ACC112 (cell line): ENCODE results near the gene FAM193B.
A peak's percentile ranks its signal among the peaks of the same experiment; 100 is the strongest.

Experiments used
- H2AFZ ChIP-seq: fragments of 200-600 bp; sonication (generic); one replicate; pipeline ENCODE4 v1.6.0; 2017; ENCODE audit warnings: antibody characterized with exemption, low read length; ENCODE audit not compliant: unreplicated experiment
- H3K27ac ChIP-seq: fragments of 200-600 bp; sonication (generic); 2 replicates; pipeline ENCODE4 v1.5.1; 2014; ENCODE audit warnings: low read depth, mild to moderate bottlenecking, antibody characterized with exemption, low read length, moderate library complexity
- H3K27me3 ChIP-seq: fragments of 200-600 bp; sonication (generic); 2 replicates; pipeline ENCODE4 v1.6.1; 2014; ENCODE audit warnings: mild to moderate bottlenecking, antibody characterized with exemption, low read length, moderate library complexity, mixed read lengths; ENCODE audit not compliant: insufficient read depth
- H3K36me3 ChIP-seq: fragments of 200-600 bp; sonication (generic); 2 replicates; pipeline ENCODE4 v1.6.1; 2016; ENCODE audit warnings: mild to moderate bottlenecking, antibody characterized with exemption, low read length, moderate library complexity, mixed read lengths; ENCODE audit not compliant: insufficient read depth
- H3K4me1 ChIP-seq: fragments of 200-600 bp; sonication (generic); one replicate; pipeline ENCODE4 v1.6.1; 2016; ENCODE audit warnings: low read length, mixed read lengths; ENCODE audit not compliant: insufficient read depth, unreplicated experiment, control insufficient read depth
- H3K4me3 ChIP-seq: fragments of 200-600 bp; sonication (generic); 2 replicates; pipeline ENCODE4 v1.5.1; 2014; ENCODE audit warnings: mild to moderate bottlenecking, low read depth, low read length
- H3K79me2 ChIP-seq: fragments of 200-600 bp; sonication (generic); one replicate; pipeline ENCODE4 v1.6.0; 2016; ENCODE audit warnings: low read length; ENCODE audit not compliant: control insufficient read depth, unreplicated experiment, insufficient read depth

Gene FAM193B

DNA sequence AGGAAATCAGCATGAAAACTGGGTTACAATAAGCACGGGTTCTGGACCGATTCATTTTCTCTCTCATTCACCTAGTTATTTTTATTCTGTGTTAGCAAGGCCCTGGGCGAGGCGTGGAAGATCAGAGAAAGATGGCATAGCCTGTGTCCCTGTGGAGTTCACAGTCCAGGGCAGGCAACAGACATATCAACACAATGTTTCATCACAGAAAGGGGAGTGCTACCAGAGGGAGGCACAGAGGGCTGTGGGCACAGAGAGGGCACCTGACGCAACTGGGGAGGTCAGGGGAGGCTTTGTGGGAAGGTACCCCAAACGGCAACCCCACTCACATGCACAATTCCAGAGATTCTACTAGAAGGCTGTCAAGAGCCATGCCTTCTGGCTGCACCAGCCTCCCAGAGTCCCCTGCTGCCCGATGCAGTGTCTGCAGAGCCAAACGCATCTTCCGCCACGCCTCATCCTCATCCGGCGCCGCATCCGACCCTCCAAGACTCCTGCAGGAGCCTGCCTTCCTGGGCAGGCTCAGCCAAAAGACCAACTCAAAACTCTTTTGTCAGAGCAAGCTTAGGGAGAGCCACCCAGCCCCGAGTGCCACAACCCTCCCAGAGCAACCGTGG is 1.4 kb downstream of the FAM193B start:
- peaks cover 58% of the 10 kb centered on the region for H3K79me2 ChIP-seq
- peaks cover 18% of the 10 kb centered on the region for H3K4me1 ChIP-seq

DNA sequence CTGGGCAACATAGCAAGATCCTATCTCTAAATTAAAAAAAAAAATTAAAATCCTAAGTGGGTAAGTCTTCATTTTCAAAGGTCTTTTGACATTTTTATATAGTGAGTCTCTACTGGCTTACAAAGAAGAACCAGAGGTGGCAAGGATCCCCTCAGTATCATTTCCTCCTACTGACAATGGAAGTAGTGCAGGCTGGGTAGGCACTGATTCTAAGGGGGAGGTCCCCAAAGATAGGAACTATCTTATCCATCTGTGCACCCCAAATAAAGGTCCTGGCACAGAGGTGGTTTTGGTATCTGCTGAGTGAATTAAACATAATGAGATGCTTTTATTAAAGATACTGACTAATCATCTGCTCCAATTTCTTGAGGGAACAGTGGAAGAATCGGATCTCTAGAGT is 4.2 kb downstream of the FAM193B start:
- Histone ChIP-seq H3K36me3 (peaks cover 9% of the 10 kb centered on the region; the same call in 1 of the 2 replicates), H3K27me3 (no peaks in the 10 kb centered on the region), H2AFZ (no peak overlapping the region), H3K27ac (no peak overlapping the region), H3K79me2 (peaks cover 62% of the 10 kb centered on the region), H3K4me1 (peaks cover 40% of the 10 kb centered on the region), H3K4me3 (no peak overlapping the region)

More for the DNA sequence above, 1.4 kb downstream of the FAM193B start:
- Histone ChIP-seq H2AFZ (no peak overlapping the region), H3K36me3 (peaks cover 9% of the 10 kb centered on the region; the same call in 1 of the 2 replicates), H3K27ac (no peak overlapping the region), H3K27me3 (no peaks in the 10 kb centered on the region), H3K4me3 (peak overlapping the region; percentile 92)

DNA sequence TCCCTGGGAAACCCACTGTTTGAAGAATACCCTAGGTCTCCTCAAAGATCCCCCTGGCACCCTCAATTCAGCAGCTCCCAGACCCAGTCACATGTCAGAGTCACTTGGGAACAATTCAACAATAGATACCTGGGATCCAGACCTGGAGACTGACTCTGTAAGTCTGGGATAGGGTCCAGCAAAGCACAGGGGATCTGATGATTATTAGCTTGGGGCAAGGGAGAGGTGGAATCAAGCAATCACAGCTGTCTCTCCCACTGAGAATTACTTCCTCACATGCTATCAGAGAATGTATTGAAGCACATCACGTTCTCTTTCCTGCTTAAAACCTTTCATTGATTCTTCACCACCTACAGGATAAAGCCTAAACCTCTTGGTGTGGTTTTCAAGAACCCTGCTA is 5.9 kb downstream of the FAM193B start:
- Histone ChIP-seq H2AFZ (no peak overlapping the region), H3K36me3 (peaks cover 9% of the 10 kb centered on the region; the same call in 1 of the 2 replicates), H3K4me1 (peaks cover 52% of the 10 kb centered on the region), H3K27me3 (no peaks in the 10 kb centered on the region), H3K79me2 (peaks cover 69% of the 10 kb centered on the region), H3K27ac (0 out of 2 replicates have a peak overlapping the region, but pooled peaks have one; percentile 4), H3K4me3 (no peak overlapping the region)

DNA sequence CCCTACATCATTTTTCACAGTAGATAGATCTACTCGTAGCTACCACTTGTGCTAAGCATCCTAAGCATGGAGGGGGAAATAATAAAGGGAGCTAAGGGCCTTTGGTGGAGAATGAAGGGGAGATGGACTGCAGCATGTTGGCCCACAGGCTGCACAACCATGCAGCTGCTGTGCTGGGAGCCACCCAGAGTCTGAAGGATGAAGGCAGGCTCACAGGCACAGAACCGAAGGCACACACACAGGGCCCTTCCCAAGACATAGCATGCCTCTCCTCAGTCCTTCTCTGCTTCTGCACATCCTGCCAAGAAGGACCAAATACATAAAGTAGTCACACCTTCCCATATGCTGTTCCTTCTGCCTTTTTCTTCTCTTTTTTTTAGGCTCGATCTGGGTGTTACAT is 6.6 kb downstream of the FAM193B start:
- peaks cover 69% of the 10 kb centered on the region for H3K79me2 ChIP-seq
- H3K4me3 ChIP-seq = no peak overlapping the region
- H2AFZ ChIP-seq = no peak overlapping the region
- H3K27ac ChIP-seq = peak overlapping the region; percentile 12; the same call in 1 of the 2 replicates
- peaks cover 50% of the 10 kb centered on the region for H3K4me1 ChIP-seq
- H3K27me3 ChIP-seq = no peaks in the 10 kb centered on the region
- peaks cover 9% of the 10 kb centered on the region; the same call in 1 of the 2 replicates for H3K36me3 ChIP-seq

DNA sequence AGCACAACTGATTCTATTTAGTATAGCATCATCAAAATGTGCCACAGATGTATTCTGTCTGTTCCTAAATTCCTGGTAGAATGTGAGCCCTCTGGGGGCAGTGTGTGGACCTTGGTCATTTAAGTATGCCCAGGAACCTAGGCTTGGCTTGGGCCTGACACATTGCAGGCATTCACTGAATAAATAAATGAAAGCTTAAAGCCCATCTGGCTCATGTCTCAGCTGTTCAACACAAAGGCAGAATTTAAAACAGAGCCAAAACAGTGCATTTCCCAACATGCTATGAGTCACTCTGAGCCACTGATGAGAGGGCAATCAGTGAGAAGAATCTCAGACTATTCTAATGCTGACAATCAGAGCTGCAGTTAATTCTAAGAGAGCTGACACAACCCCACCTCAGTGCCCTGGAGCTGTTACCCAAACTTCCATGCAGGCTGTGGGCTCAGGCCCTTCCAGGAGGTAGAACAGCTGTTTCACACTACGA is 8.1 kb downstream of the FAM193B start:
- Histone ChIP-seq H3K27ac (peak overlapping the region; percentile 94), H3K4me1 (peaks cover 46% of the 10 kb centered on the region), H3K4me3 (peak overlapping the region; percentile 61), H3K36me3 (0 out of 2 replicates have a peak, but pooled peaks cover 7% of the 10 kb centered on the region), H3K27me3 (no peaks in the 10 kb centered on the region), H3K79me2 (peaks cover 67% of the 10 kb centered on the region), H2AFZ (no peak overlapping the region)

DNA sequence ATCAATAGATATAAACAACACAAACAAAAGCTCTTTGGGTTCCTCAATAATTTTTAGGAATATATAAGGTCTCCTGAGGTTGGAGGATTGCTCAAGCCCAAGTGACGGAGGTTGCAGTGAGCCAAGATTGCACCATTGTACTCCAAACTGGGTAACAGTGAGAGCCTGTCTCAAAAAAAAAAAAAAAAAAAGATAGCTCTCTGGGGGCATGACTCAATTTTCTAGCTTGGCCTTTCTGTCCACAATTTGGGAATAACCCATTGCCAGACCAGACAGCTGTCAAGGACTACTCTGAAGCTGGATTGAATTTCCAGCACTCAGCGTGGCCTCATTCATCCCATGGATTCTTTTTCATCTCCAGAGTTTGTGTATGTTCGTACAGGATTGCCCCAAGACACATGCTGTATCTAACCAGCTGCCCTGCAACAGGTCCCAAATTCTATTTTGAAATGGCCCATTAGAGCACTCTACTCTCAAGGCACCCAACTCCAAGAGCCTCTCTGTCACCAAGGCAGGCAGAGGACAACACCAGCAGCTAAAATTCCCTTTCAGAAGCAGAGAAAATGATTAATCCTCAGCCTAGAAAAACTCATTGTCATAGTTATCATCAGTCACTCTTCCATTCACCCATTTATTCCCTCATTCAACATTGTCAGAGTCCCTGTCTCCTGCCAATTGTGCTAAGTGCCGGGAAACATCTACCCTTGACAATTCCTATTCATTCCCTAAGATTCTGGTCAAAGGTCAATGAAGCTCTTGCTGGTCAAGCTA is 8.7 kb downstream of the FAM193B start:
- no peak overlapping the region for H2AFZ ChIP-seq
- H3K36me3 ChIP-seq = 0 out of 2 replicates have a peak, but pooled peaks cover 4% of the 10 kb centered on the region
- H3K4me3 ChIP-seq = peak overlapping the region; percentile 61
- H3K27me3 ChIP-seq = no peaks in the 10 kb centered on the region
- H3K27ac ChIP-seq = peak overlapping the region; percentile 94
- H3K79me2 ChIP-seq = peaks cover 66% of the 10 kb centered on the region
- H3K4me1 ChIP-seq = peaks cover 46% of the 10 kb centered on the region

DNA sequence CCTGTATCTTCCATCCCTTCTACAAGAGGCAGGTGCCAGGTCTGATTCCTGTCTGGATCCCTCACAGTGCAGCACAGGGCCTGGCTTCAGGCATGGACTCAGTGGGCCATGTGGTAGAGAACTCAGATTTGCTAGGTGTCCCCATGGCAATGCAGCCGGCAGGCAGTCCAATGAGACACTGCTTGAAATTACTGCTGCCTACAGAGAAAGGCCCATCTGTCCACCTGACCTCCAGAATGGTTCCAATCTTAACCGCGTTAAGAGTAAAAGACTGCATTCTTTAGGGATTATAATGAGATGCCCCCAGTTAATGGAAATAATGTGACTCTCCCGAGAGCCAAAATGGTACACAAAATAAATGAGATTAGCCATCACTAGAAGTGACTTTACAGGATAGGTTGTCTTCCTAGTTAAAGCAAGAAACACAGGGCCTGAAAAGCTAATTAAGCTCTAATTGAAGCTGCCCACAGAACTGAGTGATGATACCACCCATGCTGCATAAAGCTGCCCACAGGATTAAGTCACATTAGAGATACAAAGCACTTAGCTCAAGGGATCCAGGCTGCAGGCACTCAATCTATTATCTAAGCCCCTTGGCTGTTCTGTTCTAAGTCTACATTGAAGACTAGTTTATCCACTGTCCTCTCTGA is 11.4 kb downstream of the FAM193B start:
- Histone ChIP-seq H3K4me3 (no peak overlapping the region), H3K79me2 (peaks cover 54% of the 10 kb centered on the region), H3K27me3 (no peaks in the 10 kb centered on the region), H3K27ac (no peak overlapping the region), H2AFZ (no peak overlapping the region), H3K36me3 (peaks cover 10% of the 10 kb centered on the region; the same call in 1 of the 2 replicates), H3K4me1 (peaks cover 54% of the 10 kb centered on the region)

DNA sequence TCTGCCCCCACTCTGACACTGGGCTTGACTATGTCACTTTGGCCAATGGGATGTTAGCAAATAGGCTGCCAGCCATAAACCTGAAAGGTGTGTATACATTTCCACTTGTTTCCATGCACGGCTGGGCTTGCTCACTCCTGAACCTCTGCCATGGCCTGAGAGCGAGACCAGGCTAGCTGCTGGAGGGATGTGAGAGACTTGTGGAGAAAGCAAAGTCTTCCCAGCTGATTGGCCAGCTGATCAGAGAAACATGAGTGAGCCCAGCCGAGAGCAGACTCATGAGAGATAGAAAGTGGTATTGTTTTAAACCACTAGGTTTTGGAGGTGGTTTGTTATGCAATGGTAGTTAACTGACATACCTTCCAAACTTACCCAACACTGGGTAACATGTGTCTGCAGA is 13.9 kb downstream of the FAM193B start:
- Histone ChIP-seq H3K27me3 (no peaks in the 10 kb centered on the region), H3K36me3 (peaks cover 10% of the 10 kb centered on the region; the same call in 1 of the 2 replicates), H3K27ac (no peak overlapping the region; the same call in 1 of the 2 replicates), H3K4me3 (no peak overlapping the region), H2AFZ (no peak overlapping the region), H3K4me1 (peaks cover 48% of the 10 kb centered on the region), H3K79me2 (peaks cover 58% of the 10 kb centered on the region)

DNA sequence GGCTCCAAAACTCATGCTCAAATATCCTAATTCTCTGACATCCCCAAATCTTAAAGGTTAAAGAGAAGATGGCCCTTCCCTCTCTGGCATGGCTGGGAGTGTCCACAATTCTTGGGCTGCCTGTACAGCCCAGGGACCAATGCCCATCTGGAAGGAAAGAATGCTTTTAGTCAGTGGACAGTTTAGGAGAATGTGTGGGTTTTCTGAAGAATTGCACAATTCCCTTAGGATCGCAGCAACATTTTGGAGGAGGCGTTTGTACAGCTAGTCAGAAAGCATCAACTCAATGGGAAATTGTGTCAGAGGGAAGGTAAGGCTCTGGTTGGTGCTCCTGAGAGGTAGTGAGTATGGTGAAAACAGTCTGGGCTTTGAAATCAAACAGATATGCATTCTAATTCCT is 15.0 kb downstream of the FAM193B start:
- H3K36me3 ChIP-seq = peaks cover 10% of the 10 kb centered on the region; the same call in 1 of the 2 replicates
- H2AFZ ChIP-seq = no peak overlapping the region
- H3K4me1 ChIP-seq = peaks cover 38% of the 10 kb centered on the region
- no peak overlapping the region for H3K4me3 ChIP-seq
- H3K79me2 ChIP-seq = peaks cover 63% of the 10 kb centered on the region
- H3K27me3 ChIP-seq = no peaks in the 10 kb centered on the region
- peak overlapping the region; percentile 91 for H3K27ac ChIP-seq

DNA sequence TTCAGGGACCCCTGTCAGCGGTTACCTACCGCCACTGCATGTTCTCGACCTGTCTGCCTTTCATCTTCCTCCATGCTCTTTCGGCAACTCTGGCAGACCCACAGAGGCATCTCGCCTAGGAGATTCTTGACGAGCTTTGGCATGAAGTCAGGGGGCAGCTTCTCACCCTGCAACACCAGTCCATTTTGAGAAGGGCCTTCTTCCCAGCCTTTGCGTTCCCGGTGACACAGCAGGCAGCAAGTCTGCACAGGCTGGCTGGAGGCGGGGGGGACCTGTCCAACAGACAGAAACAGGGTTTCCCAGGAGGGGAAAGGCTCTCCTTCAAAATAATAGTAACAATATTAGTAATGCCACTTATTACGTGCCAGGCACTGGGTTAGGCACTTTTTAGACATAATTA is 15.5 kb downstream of the FAM193B start:
- no peak overlapping the region for H3K4me3 ChIP-seq
- peaks cover 33% of the 10 kb centered on the region for H3K4me1 ChIP-seq
- no peak overlapping the region for H2AFZ ChIP-seq
- H3K36me3 ChIP-seq = peaks cover 10% of the 10 kb centered on the region; the same call in 1 of the 2 replicates
- H3K79me2 ChIP-seq = peaks cover 61% of the 10 kb centered on the region
- H3K27me3 ChIP-seq = no peaks in the 10 kb centered on the region
- H3K27ac ChIP-seq = peak overlapping the region; percentile 91
